ENCODE measurements around the gene NAT9. TPM values are rescaled to one million over a fixed set of nuclear protein-coding genes. Genes with fewer than 3 reads are reported as not detected.

NAT9 gene
- total RNA-seq, 1 experiment from 2014 or later = 61.0 TPM

DNA sequence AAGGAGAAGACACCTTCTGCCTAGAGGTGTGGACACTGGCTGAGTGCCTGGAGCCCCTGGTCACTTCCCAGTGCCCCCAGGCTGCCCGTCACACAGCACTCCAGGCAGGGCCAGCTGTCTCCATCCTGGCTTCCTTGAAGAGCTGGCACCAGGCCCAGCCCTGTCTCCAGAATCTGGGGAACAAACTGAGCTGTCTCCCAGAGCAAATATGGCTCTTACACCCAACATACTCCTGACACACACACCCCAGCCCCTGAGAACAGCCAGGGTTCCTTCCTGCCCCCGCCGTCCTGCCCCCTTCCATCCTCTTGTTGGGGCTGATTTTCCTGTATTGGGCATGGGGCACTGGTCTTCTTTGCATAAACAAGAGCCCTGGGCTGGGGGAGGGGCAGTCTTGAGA, 18.6 kb downstream of the NAT9 start:
- in situ Hi-C loops (cut with HindIII; ENCODE audit: low pct_unique_long_range_greater_than_20kb, low sequenced_read_pairs) = no loop called here
- DNase-seq (ENCODE audit: low read depth, low spot score) = no peak

DNA sequence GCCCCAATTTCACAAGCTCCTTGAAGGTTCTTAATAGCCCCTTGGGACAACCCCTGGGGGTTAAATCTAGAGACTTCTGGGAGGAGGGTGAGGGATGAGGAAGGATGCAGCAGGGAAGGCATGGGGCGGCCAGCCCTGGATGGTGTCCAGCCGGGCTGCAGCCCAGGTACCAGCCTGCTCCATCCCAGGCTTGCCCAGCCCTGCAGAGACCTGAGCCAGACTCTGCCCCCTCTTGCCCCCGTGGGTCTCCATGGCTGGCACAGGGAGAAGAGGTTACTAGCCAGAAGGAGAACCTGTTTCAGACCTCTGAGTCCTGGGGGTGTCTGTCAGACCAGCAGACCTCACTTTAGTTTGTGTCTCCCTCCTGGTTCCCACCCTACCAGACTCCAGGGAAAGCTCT, 19.3 kb downstream of the NAT9 start:
- in situ Hi-C loops (cut with HindIII; ENCODE audit: low pct_unique_long_range_greater_than_20kb, low sequenced_read_pairs) = no loop called here
- no peak for DNase-seq (ENCODE audit: low read depth, low spot score)

DNA sequence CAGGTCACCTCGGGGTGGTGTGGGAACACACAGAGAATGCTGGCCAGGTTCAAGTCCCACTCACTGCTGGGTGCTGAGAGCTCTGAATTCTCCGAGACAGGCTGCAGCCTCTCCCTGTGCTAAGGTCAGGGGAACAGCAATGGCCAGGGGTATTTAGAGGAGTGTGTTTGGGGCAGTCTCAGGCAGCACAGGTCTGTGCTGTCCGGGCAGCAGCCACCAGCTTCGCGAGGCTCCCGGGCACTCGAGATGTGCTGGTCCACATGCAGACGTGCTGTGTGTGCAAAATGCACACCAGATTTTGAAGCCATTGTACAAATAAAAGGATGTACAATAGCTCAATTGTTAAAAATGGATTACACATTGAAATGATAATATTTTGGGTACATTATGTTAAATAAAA, 20.6 kb downstream of the NAT9 start:
- DNase-seq (ENCODE audit: low read depth, low spot score) = no peak
- in situ Hi-C loops (cut with HindIII; ENCODE audit: low pct_unique_long_range_greater_than_20kb, low sequenced_read_pairs) = no loop called here

DNA sequence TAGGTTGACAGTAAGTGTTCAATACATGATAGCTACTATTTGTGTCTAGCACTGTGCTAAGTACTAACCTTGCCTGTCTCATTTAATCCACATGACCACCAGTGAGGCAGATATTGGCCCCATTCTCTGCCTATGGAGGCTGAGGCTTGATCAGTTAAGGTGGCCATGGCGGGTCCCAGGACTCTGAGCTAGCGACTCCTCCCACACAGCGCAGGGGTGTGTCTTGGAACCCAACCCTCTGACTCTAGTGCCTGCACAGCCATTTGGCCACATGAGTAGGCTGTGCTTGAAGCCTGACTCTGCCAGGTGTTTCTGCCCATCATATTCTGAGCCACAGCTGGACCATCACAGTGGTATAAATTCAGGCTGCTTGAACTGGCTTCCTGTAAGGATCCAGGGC, 21.3 kb downstream of the NAT9 start:
- in situ Hi-C loops (cut with HindIII; ENCODE audit: low pct_unique_long_range_greater_than_20kb, low sequenced_read_pairs) = no loop called here

DNA sequence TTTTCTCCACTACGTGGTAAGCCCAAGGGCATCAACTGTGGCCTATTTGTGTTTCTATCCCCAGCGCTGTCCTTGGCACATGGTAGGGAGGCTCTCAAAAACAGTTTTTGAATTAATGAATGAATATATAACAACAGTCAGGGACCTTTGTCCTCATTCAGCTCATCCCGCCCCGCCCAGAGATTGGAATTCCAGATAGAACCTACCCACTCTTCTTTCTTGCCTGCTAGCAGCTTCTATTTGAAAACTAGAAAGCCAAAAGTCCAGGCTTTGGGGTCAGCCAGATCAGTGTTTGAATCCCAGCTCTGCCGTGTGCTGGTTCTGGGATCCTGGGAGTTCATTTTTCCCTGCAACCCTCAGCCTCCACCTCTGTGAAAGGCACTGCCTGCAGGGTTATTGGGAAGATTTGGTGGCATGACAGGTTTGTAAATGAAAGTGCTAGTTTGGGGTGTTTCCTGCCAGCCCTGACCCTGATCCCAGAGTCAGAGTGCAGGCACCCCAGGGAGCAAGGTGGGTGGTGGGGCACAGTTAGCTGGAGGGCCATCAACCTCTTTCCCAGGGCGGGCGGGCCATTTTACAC, 23.2 kb downstream of the NAT9 start:
- DNase-seq (ENCODE audit: low read depth, low spot score) = no peak

More for the DNA sequence above, 21.3 kb downstream of the NAT9 start:
- no peak for DNase-seq (ENCODE audit: low read depth, low spot score)

DNA sequence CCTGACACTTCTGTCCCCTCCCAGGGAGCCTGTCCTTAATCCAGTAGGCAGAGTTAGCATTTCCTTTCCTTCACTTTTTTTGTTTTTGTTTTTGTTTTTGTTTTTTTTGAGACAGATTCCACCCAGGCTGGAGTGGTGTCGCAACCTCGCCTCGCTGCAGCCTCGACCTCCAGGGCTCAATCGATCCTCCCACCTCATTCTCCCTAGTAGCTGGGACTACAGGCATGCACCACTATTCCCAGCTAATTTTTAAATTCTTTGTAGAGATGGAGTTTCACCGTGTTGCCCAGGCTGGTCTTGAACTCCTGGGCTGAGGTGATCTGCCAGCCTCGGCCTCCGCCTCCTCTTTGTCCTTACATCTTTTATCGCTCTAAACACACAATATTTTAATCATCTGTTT, 23.7 kb downstream of the NAT9 start:
- in situ Hi-C loops (cut with HindIII; ENCODE audit: low pct_unique_long_range_greater_than_20kb, low sequenced_read_pairs) = no loop called here
- DNase-seq (ENCODE audit: low read depth, low spot score) = no peak

More for the DNA sequence above, 23.2 kb downstream of the NAT9 start:
- in situ Hi-C loops (cut with HindIII; ENCODE audit: low pct_unique_long_range_greater_than_20kb, low sequenced_read_pairs) = no loop called here

DNA sequence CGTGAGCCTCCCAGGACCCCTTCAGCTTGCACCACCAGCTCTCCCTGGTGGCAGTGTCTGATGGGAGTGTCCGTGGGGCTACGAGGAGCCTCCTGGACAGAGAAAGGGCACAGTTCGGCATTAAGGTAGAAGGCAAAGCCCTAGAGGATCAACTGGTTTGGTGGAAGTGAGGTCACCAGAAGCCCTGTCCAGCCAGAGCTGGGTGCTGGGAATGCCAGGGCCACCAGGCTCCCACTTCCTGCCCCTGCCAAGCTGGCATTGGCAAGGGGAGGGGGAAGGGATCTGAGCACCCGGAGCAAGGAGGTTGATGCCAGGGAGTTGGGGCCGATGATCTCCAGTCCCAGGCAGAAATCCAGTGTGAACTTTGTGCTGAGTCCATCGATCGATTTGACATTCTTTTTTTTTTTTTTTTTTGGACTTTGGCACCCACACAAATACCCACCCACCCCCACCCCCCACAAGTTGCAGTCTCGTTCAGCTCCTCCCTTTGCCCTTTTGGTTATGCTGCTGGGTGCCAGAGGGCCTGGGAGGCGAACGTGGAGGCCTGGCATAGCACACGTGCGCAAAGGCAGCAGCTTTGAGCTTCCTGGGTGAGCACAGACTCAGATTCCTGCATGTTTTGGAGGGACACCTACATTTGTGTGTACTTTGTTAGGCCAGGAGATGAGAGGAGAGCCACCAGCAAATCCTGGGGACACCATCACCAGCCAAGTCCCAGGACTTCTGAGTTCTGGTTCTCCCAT, 25.6 kb downstream of the NAT9 start:
- in situ Hi-C loops (cut with HindIII; ENCODE audit: low pct_unique_long_range_greater_than_20kb, low sequenced_read_pairs) = no loop called here
- no peak for DNase-seq (ENCODE audit: low read depth, low spot score)

DNA sequence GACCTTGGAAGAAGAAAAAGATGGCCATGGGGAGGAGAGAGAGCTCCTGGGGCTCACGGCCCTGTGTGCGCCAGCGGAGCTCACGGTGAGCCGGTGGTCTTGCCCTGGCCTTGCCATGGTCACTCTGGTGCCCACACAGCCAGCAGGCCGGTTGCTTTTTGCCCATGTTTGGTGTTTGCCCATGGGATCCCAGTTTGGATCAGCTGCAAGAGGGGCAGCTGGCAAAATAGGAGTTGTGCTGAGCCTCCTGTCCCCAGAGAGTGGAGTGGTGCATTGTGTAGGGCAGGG, 26.2 kb downstream of the NAT9 start:
- DNase-seq (ENCODE audit: low read depth, low spot score) = no peak
- in situ Hi-C loops (cut with HindIII; ENCODE audit: low pct_unique_long_range_greater_than_20kb, low sequenced_read_pairs) = no loop called here

DNA sequence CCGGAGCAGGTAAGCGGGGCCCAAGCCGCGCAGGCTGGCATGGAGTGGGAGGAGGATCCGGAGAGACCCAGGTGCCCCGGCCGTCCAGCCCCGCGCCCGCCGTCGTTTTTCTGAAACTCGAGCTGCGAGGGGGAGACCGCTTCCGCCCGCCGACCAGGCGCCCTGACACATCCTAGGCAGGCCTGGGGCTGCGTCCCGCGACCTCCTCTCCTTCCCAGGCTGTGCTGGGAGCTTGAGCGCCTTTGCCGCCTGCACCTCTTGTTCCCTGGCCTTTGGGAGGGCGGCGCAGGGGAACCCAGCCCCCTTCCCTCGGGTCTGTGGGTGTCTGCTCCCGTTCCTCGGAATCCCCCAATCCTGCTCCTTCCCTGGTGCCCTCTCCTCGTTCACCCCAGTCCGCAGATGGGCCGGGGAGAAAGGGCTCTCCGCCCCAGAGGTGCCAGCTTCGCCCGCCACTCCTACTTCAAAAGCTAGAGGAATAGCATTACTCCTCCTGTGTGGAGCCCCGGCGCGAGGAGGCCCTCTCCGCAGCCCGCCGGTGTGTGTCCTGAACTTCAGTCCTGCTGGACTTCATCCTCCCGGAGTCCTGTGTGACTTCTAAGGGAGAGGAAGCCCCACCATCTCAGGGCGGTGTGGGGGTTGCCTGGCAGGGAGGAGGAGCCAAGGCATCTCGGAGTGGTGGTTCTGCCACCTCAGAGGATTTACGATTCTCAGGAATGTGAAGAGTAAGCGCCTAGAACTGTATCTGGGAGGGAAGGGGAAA, 26.7 kb downstream of the NAT9 start:
- DNase-seq (ENCODE audit: low read depth, low spot score) = no peak
- in situ Hi-C loops (cut with HindIII; ENCODE audit: low pct_unique_long_range_greater_than_20kb, low sequenced_read_pairs) = no loop called here

DNA sequence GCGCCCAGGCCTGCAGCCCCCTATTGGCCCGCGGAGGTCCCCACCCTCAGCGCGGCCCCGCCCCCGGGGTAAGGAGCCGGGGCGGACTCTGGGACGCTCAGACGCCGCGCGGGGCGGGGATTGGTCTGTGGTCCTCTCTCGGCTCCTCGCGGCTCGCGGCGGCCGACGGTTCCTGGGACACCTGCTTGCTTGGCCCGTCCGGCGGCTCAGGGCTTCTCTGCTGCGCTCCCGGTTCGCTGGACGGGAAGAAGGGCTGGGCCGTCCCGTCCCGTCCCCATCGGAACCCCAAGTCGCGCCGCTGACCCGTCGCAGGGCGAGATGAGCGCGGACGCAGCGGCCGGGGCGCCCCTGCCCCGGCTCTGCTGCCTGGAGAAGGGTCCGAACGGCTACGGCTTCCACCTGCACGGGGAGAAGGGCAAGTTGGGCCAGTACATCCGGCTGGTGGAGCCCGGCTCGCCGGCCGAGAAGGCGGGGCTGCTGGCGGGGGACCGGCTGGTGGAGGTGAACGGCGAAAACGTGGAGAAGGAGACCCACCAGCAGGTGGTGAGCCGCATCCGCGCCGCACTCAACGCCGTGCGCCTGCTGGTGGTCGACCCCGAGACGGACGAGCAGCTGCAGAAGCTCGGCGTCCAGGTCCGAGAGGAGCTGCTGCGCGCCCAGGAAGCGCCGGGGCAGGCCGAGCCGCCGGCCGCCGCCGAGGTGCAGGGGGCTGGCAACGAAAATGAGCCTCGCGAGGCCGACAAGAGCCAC, 27.4 kb downstream of the NAT9 start, which contains the start of gene NHERF1:
NHERF1 (plus strand) TSS at position 100 of the 750 bp plus-strand sequence; CDS start at position 319, 219 bp downstream.
- in situ Hi-C loops (cut with HindIII; ENCODE audit: low pct_unique_long_range_greater_than_20kb, low sequenced_read_pairs) = no loop called here
- DNase-seq (ENCODE audit: low read depth, low spot score) = peak; percentile 96

DNA sequence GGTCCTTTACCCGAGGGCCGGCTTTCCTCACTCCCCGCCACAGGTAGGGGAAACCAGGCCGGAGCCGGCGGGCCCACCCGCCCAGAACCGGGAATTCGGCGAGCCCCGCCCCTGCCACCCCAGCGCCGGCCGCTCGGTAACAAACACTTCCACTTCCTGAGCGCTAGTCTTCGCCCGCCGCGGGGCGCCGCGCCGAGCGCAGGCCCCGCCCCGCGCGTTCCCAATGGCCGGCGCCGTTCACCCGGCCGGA, 27.9 kb downstream of the NAT9 start:
- in situ Hi-C loops (cut with HindIII; ENCODE audit: low pct_unique_long_range_greater_than_20kb, low sequenced_read_pairs) = no loop called here
- DNase-seq (ENCODE audit: low read depth, low spot score) = no peak

DNA sequence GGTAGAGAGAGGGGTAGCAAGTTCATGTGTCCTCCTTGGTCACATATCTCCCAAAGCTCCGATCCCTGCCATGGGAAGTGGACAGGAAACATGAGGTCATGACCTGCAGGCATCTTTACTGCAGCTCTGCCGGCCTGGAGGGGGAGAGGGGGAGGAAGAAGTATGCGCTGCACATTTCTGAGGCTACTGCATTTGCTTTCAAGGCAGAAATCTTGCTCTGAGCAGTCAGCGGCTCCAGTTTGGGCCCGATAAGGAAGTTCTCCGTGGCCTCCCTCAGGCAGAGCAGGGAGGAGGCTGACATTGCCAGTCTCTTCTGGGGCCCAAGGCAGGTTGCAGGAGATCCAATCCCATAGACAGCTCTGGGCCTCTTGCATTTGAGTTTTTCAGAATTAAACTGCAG, 29.2 kb downstream of the NAT9 start:
- in situ Hi-C loops (cut with HindIII; ENCODE audit: low pct_unique_long_range_greater_than_20kb, low sequenced_read_pairs) = no loop called here

DNA sequence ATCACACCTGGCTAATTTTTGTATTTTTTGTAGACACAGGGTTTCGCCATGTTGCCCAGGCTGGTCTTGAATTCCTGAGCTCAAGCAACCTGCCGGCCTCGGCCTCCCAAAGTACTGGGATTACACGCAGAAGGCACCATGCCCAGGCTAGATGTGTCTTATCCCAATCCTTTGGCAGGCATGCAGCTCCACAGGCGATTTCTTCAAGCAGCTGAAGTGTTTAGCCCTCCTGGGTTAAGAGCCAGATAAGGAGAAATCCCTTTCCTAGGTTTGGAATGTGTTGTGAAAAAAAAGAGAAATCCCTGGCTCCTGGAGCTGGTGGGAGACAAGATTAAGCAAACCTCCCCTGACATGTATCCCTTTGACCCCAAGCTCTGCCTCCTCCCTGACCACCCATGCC, 29.8 kb downstream of the NAT9 start:
- DNase-seq (ENCODE audit: low read depth, low spot score) = no peak
- in situ Hi-C loops (cut with HindIII; ENCODE audit: low pct_unique_long_range_greater_than_20kb, low sequenced_read_pairs) = no loop called here

More for the DNA sequence above, 29.2 kb downstream of the NAT9 start:
- DNase-seq (ENCODE audit: low read depth, low spot score) = no peak

DNA sequence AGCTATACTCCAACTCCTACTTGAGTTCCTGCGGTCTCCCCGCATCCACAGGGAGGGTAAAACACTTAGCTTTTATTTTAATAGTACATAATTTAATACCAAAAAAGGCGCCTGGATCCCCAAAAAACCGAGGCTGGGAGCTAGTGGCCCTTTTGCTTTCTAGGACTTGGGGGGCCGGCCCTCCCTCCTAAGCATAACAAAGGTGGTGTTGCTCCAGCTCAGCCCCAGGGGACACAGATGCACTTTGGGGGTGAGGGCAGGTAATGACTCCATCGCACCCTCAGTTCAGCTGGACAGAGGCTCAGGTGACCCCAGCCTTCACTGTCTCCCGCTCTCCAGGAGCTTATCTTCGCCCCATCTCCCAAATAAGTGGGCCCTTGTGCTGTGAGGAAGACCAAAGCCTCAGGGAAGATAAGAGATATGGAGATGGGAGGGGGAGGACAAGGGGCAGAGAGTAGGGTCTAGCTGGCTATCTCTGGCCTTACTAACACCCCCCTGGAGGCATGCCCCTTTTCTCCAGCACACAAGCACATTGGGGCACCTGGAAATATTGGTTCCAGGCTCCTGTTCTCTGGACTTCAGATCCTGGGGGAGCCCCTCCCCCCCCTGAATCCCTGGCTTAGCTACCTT, 30.5 kb downstream of the NAT9 start:
- in situ Hi-C loops (cut with HindIII; ENCODE audit: low pct_unique_long_range_greater_than_20kb, low sequenced_read_pairs) = no loop called here
- no peak for DNase-seq (ENCODE audit: low read depth, low spot score)

DNA sequence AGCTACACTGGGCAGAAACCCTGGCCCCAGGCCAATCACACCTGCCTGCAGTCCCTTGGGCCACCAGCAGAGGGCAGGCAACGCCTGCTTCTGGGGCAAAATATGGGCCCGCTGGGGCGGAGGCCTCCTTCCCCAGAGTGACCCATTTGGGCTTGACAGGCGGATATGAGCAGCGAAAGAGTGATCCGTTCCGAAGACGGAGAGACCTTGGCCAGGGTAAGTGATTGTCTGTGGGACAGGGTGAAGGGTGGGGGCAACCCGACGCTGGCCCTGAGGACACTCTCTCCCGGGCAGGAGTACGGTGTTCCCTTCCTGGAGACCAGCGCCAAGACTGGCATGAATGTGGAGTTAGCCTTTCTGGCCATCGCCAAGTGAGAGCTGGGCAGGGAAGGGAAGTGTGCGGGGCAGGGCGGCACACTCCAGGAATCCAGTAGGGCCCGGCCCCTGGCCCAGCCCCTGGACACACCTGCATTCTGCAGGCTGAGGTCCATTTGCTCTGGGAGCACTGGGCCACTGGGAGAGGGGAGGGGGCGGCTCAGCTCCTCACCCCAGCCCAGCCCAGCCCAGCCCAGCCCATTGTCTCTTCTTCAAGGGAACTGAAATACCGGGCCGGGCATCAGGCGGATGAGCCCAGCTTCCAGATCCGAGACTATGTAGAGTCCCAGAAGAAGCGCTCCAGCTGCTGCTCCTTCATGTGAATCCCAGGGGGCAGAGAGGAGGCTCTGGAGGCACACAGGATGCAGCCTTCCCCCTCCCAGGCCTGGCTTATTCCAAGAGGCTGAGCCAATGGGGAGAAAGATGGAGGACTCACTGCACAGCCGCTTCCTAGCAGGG, 31.2 kb downstream of the NAT9 start:
- in situ Hi-C loops (cut with HindIII; ENCODE audit: low pct_unique_long_range_greater_than_20kb, low sequenced_read_pairs) = no loop called here
- peak; percentile 82 for DNase-seq (ENCODE audit: low read depth, low spot score)

DNA sequence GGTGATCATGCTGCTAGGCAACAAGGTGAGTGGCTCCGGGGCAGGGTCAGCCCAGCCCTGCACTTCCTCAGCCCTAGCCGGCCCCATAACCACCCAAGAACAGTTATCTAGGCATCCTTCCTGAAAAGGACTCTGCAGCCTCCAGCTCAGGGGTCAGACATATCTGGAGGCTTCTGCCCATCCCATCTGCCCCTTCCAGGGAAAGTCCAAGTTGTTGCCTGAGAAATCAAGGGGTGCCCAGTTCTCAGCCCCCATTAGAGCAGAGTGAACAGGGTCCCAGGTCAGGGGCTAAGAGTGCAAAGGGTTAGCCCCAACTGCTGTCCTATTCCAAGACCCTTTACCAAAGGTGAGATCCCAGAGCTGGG, 31.8 kb downstream of the NAT9 start:
- in situ Hi-C loops (cut with HindIII; ENCODE audit: low pct_unique_long_range_greater_than_20kb, low sequenced_read_pairs) = no loop called here
- no peak for DNase-seq (ENCODE audit: low read depth, low spot score)

DNA sequence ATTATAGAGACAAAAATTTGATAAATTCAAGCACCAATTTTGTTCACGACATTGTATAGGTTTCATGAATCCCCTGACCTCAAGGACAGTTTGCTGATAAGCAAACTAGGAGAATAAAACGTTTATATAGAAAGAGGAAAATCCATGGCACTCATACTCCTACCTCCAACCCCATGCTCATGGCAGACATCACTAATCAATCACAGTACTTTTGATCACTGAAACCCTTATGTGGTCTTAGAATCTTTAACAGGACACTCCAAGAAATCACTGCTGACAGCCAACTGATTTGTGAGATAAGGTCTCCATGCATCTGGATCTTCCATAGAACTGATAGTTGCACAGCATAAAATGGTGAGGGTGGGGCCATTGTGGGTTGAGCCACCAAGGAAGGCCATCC, 32.4 kb downstream of the NAT9 start:
- in situ Hi-C loops (cut with HindIII; ENCODE audit: low pct_unique_long_range_greater_than_20kb, low sequenced_read_pairs) = no loop called here
- DNase-seq (ENCODE audit: low read depth, low spot score) = no peak

Data from SK-MEL-5 (cell line).